Measurements from ENCODE around the gene FKBP4. TPM values are rescaled to one million over a fixed set of nuclear protein-coding genes. Genes with fewer than 3 reads are reported as not detected.

Gene FKBP4
- total and polyA plus RNA-seq, 2 donors (not counting 3 experiments of a cell fraction or from before 2014, with no cell fraction given) = 31.0 to 85.6 TPM

Other genes starting within 250 kb of the FKBP4 start
- 31.9 and 34.5 TPM in 2 replicates for gene ITFG2, start 17.7 kb downstream of the FKBP4 start, total RNA-seq
- 25.0 TPM in 2 replicates for gene ITFG2, start 17.7 kb downstream of the FKBP4 start, polyA plus RNA-seq
- not detected in 2 replicates for gene NRIP2, start 40.1 kb downstream of the FKBP4 start, total RNA-seq
- not detected in 2 replicates for gene NRIP2, start 40.1 kb downstream of the FKBP4 start, polyA plus RNA-seq
- not detected in 2 replicates for gene TEX52, start 62.1 kb downstream of the FKBP4 start, total RNA-seq
- not detected in 2 replicates for gene TEX52, start 62.1 kb downstream of the FKBP4 start, polyA plus RNA-seq
- gene FOXM1, start 82.2 kb downstream of the FKBP4 start, total RNA-seq = 110 and 136 TPM in 2 replicates
- gene FOXM1, start 82.2 kb downstream of the FKBP4 start, polyA plus RNA-seq = 34.0 and 43.5 TPM in 2 replicates
- gene RHNO1, start 82.3 kb downstream of the FKBP4 start, total RNA-seq = 33.8 and 39.9 TPM in 2 replicates
- gene RHNO1, start 82.3 kb downstream of the FKBP4 start, polyA plus RNA-seq = 35.2 and 37.9 TPM in 2 replicates
- 30.8 and 32.9 TPM in 2 replicates for gene TULP3, start 95.9 kb downstream of the FKBP4 start, total RNA-seq
- 31.0 and 31.3 TPM in 2 replicates for gene TULP3, start 95.9 kb downstream of the FKBP4 start, polyA plus RNA-seq
- 39.4 and 46.0 TPM in 2 replicates for gene TEAD4, start 164.4 kb downstream of the FKBP4 start, total RNA-seq
- gene TEAD4, start 164.4 kb downstream of the FKBP4 start, polyA plus RNA-seq = 34.4 and 38.4 TPM in 2 replicates